Cardiac muscle cell (in vitro differentiated cells and primary cell): ENCODE results near the gene PTBP1. TPM values are rescaled to one million over a fixed set of nuclear protein-coding genes. Genes with fewer than 3 reads are reported as not detected.
A peak's percentile ranks its signal among the peaks of the same experiment; 100 is the strongest.

ENCODE experiments used
- DNase-seq, 2 donors: peaks; one replicate each; pipeline versions ENCODE4 v3.0.0 to v3.0.0-alpha.2; 2010 to 2017; ENCODE audit warnings: low read depth in 1 of 2, low spot score in 1 of 2
- H3K27ac ChIP-seq: fragments of 200-600 bp; sonication (generic); 2 replicates; pipeline ENCODE4 v1.5.1; 2016
- H3K27me3 ChIP-seq: fragments of 200-600 bp; sonication (generic); 2 replicates; pipeline ENCODE4 v1.6.0; 2016; ENCODE audit warnings: control low read depth
- H3K36me3 ChIP-seq: fragments of 200-600 bp; sonication (generic); 2 replicates; pipeline ENCODE4 v1.5.1; 2016; ENCODE audit warnings: control low read depth
- H3K4me1 ChIP-seq: fragments of 200-600 bp; sonication (generic); 2 replicates; pipeline ENCODE4 v1.8.1; 2017; ENCODE audit warnings: low read depth, mild to moderate bottlenecking, mixed run types
- H3K4me3 ChIP-seq: fragments of 200-600 bp; sonication (generic); 2 replicates; pipeline ENCODE4 v1.5.1; 2016; ENCODE audit warnings: mild to moderate bottlenecking
- H3K9me3 ChIP-seq: fragments of 200-600 bp; sonication (generic); 2 replicates; pipeline ENCODE4 v1.5.1; 2017; ENCODE audit warnings: low read depth, mild to moderate bottlenecking, control low read depth
- CTCF ChIP-seq: IDR thresholded peaks from 2 replicates; pipeline ENCODE4 v1.5.1; 2012; ENCODE audit warnings: low read depth, mild to moderate bottlenecking, low read length
- polyA plus RNA-seq: library from polyadenylated mRNA; unstranded; fragments of >200 nt; fragmentation: Nextera tagmentation; extraction: Ambion mirVana; gene quantifications from 2 replicates; pipeline ENCODE4 v1.2.1, GENCODE V29; 2016
- total RNA-seq: library from RNA; depleted of rRNA; stranded (reverse); fragments of >200 nt; gene quantifications from 2 replicates; pipeline ENCODE4 v1.2.3, GENCODE V29; 2016

PTBP1 gene
- total and polyA plus RNA-seq, 2 experiments from 2014 or later = 92.7 to 110 TPM

- Histone ChIP-seq H3K27ac (no peak overlapping the region), H3K27me3 (no peaks in the 10 kb centered on the region), H3K36me3 (no peaks in the 10 kb centered on the region), H3K9me3 (no peaks in the 10 kb centered on the region), H3K4me3 (no peak overlapping the region), H3K4me1 (peaks cover 6% of the 10 kb centered on the region)
- TF ChIP-seq CTCF = no peak
- DNase-seq = no peak
Measured at GRCh38 chr19:782878-783668, 14.2 kb upstream of the PTBP1 start.

GRCh38 chr19:784541-784940 is 12.7 kb upstream of the PTBP1 start:
- Histone ChIP-seq H3K27ac (no peak overlapping the region), H3K4me1 (peaks cover 15% of the 10 kb centered on the region), H3K36me3 (no peaks in the 10 kb centered on the region), H3K27me3 (no peaks in the 10 kb centered on the region), H3K9me3 (no peaks in the 10 kb centered on the region), H3K4me3 (no peak overlapping the region)
- DNase-seq = no peak
- no peak for TF ChIP-seq CTCF

GRCh38 chr19:787536-787935 is 9.7 kb upstream of the PTBP1 start:
- TF ChIP-seq CTCF = no peak
- DNase-seq = no peak
- Histone ChIP-seq H3K4me3 (no peak overlapping the region), H3K9me3 (no peaks in the 10 kb centered on the region), H3K27me3 (no peaks in the 10 kb centered on the region), H3K4me1 (peaks cover 18% of the 10 kb centered on the region), H3K27ac (no peak overlapping the region), H3K36me3 (no peaks in the 10 kb centered on the region)

- Histone ChIP-seq H3K27ac (peak overlapping the region; percentile 83), H3K4me1 (peaks cover 13% of the 10 kb centered on the region), H3K4me3 (no peak overlapping the region), H3K36me3 (no peaks in the 10 kb centered on the region), H3K9me3 (no peaks in the 10 kb centered on the region), H3K27me3 (no peaks in the 10 kb centered on the region)
- no peak for TF ChIP-seq CTCF
- DNase-seq = no peak
Measured at GRCh38 chr19:788686-788982, 8.6 kb upstream of the PTBP1 start.

GRCh38 chr19:788983-789700 is 8.1 kb upstream of the PTBP1 start:
- Histone ChIP-seq H3K4me1 (peaks cover 13% of the 10 kb centered on the region), H3K4me3 (no peak overlapping the region), H3K27me3 (no peaks in the 10 kb centered on the region), H3K9me3 (no peaks in the 10 kb centered on the region), H3K36me3 (no peaks in the 10 kb centered on the region), H3K27ac (peak overlapping the region; percentile 83)
- TF ChIP-seq CTCF = no peak
- peak in 1 of 2 donors; percentile 54 for DNase-seq
